Loucy (cell line): ENCODE results near the gene YWHAH.

Experiments used
- CTCF ChIP-seq: fragments of 200-600 bp; sonication (generic); conservative IDR thresholded peaks from 2 replicates; pipeline ENCODE4 v1.5.1; 2014; ENCODE audit warnings: mild to moderate bottlenecking, antibody characterized with exemption, low read length
- EZH2phosphoT487 ChIP-seq: fragments of 200-600 bp; IDR thresholded peaks from 2 replicates; pipeline ENCODE4 v1.6.1; 2018; ENCODE audit warnings: antibody characterized with exemption, mild to moderate bottlenecking, moderate library complexity, borderline replicate concordance

- TF ChIP-seq CTCF: no peak
- TF ChIP-seq EZH2phosphoT487: no peak
Measured at GRCh38 chr22:31929167-31929930, 15.0 kb upstream of the YWHAH start.
